GM18520 (cell line): ENCODE results near the gene RASAL3.
"Not testable (repeated sequence)": the region's sequence is repeated elsewhere in the genome, so short reads cannot be mapped to it uniquely, and the experiment has no call there.

ENCODE experiments used
- ATAC-seq: cut with Tn5 transposase; IDR thresholded peaks from one replicate; pipeline ENCODE4 v1.9.1; 2021; ENCODE audit not compliant: unreplicated experiment

The RASAL3 gene

DNA sequence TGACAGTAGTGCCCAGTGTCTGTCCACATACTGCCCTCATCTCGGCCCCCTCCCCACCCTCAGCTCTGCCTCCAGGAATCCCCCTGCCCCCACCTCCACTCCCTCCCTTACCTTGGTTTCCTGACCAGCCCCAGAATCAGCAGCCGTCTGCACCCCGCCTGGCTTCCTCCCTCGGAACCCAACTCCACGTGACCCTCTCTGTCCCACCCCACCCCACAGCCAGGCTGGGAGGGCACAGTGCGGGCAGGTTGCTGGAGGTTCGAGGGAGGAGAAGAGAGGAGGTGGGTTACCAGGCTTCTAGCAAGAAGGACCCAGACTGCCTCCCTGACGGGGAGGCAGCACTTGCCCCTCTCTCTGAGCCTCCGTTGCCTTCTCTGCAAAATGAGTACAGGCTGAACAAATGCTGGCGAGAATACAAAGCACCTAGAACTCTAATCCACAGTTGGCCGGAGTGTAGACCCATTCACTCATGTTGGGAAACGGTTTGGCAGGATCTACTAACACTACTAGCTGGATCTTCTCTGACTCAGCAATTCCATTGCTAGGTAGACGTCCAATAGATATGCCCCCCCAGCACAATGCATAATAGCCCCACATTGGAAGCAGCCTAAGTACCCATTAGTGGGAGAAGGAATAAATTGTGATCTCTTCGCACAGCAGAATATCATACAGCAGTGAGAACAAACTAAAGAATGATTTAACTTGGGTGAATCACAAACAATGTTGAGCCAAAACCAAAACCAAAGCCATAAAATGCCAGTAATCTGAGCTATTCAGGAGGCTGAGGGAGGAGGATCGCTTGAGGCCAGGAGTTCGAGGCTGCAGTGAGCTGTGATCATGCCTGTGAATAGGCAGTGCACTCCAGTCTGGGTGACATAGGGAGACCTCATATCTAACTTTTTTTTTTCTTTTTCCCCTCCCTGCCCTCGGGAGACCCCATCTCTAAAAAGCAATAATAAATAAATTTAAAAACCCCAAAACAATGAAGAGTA lies at the start of gene RASAL3:
RASAL3 (minus strand) TSS at position 151 of the 992 bp plus-strand sequence. CDS start 186 bp downstream, outside the sequence.
- no peak for ATAC-seq

DNA sequence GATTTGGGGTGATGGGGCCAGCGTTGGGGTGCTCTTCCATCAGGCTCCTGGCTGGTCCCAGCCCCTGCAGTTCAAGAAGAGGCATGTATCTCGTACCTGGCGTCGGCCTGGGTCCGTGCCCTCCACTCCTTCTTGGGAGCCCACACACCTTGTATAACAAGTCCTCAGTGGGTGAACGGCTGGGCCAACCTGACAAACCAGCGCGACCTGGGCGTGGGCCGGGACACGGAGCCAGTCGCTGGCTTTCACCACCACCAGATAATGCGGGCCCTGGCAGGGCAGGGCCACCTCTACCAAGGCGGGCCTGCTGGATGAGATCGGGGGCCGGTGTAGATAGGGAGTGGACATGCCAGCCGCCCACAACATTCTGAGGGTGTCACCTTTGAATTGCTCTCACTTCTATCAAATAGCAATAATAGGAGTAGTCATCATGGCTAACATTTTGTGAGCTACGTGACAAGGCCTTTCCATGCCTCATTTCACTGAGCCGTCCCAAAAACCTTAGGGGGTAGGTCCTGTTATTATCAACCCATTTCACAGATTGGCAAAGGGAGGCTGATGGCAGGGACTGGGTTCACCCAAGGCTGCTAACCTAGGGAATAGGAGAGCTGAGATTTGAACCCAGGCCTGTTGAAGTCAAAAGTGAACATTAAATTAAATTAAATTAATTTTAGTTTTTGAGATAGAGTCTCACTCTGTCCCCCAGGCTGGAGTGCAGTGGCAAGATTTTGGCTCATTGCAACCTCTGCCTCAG lies 47.5 kb upstream of the RASAL3 start:
- ATAC-seq, result no peak

GRCh38 chr19:15508035-15508710 lies 43.8 kb upstream of the RASAL3 start, which contains the start of gene CYP4F22:
Gene CYP4F22, plus strand, starts transcription at chr19:15508525. Its CDS starts 16,812 bp downstream, at chr19:15525337.
- ATAC-seq, result no peak

DNA sequence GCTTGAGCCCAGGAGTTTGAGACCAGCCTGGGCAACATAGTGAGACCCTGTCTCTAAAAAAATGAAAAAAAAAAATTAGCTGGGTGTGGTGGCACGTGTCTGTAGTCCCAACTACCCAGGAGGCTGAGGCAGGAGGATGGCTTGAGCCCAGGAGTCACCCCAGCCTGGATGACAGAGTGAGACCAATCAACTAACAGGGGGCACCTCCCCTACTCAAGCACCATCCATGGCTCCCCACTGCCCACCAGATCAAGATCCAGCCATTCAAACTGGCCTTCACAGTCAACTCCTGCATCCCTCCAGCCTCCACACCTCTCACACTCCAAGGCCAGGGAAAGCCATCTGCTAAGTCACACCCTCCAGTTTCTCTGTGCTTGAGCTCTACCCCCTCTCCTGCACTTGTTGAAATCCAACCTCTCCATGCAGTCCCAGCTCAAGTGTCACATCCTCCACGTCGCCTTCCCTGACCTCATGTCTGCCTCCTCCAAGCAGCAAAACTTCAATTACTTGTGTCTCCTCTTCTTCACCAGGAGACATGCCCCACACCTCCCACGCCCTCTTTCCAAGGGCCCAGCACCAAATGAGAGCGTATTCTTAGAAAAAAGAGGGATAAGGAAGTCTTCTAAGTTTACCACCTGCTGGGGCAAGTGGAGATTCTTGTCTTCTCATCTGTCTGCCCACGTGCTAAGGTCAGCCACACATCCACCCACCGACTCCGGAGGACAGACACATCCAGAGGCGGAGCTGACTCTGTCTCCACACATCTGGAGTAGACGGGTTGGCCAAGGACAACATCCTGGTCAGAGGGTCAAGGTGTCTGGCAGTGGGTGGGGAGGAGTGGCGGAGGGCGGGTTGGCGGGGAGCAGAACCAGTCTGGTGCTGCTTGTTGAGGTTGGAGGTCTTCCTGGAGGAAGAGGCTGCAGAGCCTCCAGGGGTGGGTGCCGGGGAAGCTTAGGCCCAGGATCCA lies 43.0 kb upstream of the RASAL3 start:
- ATAC-seq, result no peak

- ATAC-seq, result no peak
These were observed 41.8 kb upstream of the RASAL3 start for GRCh38 chr19:15506074-15506571.

- ATAC-seq, result no peak
These were observed 37.9 kb upstream of the RASAL3 start for GRCh38 chr19:15502264-15502663.

GRCh38 chr19:15501596-15501995 lies 37.3 kb upstream of the RASAL3 start:
- ATAC-seq, result no peak

DNA sequence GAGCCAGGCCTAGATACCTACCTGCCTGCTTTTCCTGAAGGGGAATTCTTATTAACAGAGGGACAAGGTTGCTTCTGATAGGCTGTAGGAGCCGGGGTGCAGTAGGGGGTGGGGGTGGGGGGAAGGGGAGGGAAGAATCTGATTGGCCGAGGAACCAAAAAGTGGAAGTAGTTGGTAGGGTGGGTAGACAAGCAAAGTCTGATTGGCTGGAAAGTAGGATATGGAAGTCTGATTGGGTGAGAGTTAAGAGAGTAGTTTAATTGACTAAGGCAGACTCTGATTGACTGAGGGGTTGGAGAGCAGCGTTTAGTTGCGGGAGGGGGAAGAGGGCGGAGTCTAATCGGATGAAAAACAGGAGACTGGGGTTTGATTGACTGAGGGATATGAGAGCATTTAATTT lies 34.6 kb upstream of the RASAL3 start:
- no peak for ATAC-seq

- no peak for ATAC-seq
These were observed 34.0 kb upstream of the RASAL3 start for GRCh38 chr19:15498156-15498858.

- no peak for ATAC-seq
These were observed 30.8 kb upstream of the RASAL3 start for GRCh38 chr19:15495151-15495550.

GRCh38 chr19:15488489-15489226 lies 24.3 kb upstream of the RASAL3 start:
- ATAC-seq, result no peak

GRCh38 chr19:15487038-15487437 lies 22.7 kb upstream of the RASAL3 start:
- ATAC-seq, result no peak

- not testable (repeated sequence) for ATAC-seq
These were observed 21.4 kb upstream of the RASAL3 start for GRCh38 chr19:15485768-15486167.

- ATAC-seq, result not testable (repeated sequence)
These were observed 16.7 kb upstream of the RASAL3 start for GRCh38 chr19:15480996-15481395.

- no peak for ATAC-seq
These were observed 15.3 kb upstream of the RASAL3 start, which contains the start of gene PGLYRP2 for GRCh38 chr19:15479391-15480345. Gene PGLYRP2, minus strand, starts transcription at chr19:15479501. Its CDS starts 130 bp downstream, at chr19:15479371.

- ATAC-seq, result no peak
These were observed 12.0 kb upstream of the RASAL3 start for GRCh38 chr19:15476325-15476724.

GRCh38 chr19:15475611-15476010 lies 11.3 kb upstream of the RASAL3 start:
- ATAC-seq, result no peak
